GM12892 (cell line): ENCODE results near the gene TMEM39B.

Experiments
- POLR2A ChIP-seq: IDR thresholded peaks from 2 replicates; pipeline ENCODE4 v1.6.1; 2011; ENCODE audit warnings: low read depth, low read length, control low read depth
- POLR2AphosphoS5 ChIP-seq: IDR thresholded peaks from 2 replicates; pipeline ENCODE4 v1.6.1; 2011; ENCODE audit warnings: low read depth, low read length, control low read depth

GRCh38 chr1:32128479-32128878 is 55.7 kb downstream of the TMEM39B start:
- TF ChIP-seq POLR2AphosphoS5, result no peak
- no peak for TF ChIP-seq POLR2A
